Adipocyte (in vitro differentiated cells): Measurements from ENCODE around the gene NUTM2D.
"Not testable (repeated sequence)": the region's sequence is repeated elsewhere in the genome, so short reads cannot be mapped to it uniquely, and the experiment has no call there.

Experiments used
- DNase-seq: peaks from one replicate; pipeline ENCODE4 v3.0.0-alpha.2; 2015; ENCODE audit warnings: low read depth
- H3K27me3 ChIP-seq: replicated peaks from 2 replicates; pipeline ENCODE4 v1.7.0; 2013; ENCODE audit warnings: mild to moderate bottlenecking, low read length, moderate library complexity; ENCODE audit not compliant: control insufficient read depth, insufficient read depth
- H3K36me3 ChIP-seq: 2 replicates; pipeline ENCODE4 v1.7.0; 2013; ENCODE audit warnings: low read length, mild to moderate bottlenecking, moderate library complexity; ENCODE audit not compliant: control insufficient read depth, insufficient read depth, severe bottlenecking
- H3K4me1 ChIP-seq: 2 replicates; pipeline ENCODE4 v1.7.0; 2013; ENCODE audit warnings: mild to moderate bottlenecking, low read length, moderate library complexity; ENCODE audit not compliant: control insufficient read depth, insufficient read depth
- H3K4me3 ChIP-seq: 2 replicates; pipeline ENCODE4 v1.7.0; 2013; ENCODE audit warnings: mild to moderate bottlenecking, low read length, moderate library complexity
- H3K9ac ChIP-seq: 2 replicates; pipeline ENCODE4 v1.7.0; 2013; ENCODE audit warnings: mild to moderate bottlenecking, low read length, moderate library complexity
- H3K9me3 ChIP-seq: 2 replicates; pipeline ENCODE4 v1.7.0; 2013; ENCODE audit warnings: mild to moderate bottlenecking, low read length, moderate library complexity; ENCODE audit not compliant: control insufficient read depth

NUTM2D gene

DNA sequence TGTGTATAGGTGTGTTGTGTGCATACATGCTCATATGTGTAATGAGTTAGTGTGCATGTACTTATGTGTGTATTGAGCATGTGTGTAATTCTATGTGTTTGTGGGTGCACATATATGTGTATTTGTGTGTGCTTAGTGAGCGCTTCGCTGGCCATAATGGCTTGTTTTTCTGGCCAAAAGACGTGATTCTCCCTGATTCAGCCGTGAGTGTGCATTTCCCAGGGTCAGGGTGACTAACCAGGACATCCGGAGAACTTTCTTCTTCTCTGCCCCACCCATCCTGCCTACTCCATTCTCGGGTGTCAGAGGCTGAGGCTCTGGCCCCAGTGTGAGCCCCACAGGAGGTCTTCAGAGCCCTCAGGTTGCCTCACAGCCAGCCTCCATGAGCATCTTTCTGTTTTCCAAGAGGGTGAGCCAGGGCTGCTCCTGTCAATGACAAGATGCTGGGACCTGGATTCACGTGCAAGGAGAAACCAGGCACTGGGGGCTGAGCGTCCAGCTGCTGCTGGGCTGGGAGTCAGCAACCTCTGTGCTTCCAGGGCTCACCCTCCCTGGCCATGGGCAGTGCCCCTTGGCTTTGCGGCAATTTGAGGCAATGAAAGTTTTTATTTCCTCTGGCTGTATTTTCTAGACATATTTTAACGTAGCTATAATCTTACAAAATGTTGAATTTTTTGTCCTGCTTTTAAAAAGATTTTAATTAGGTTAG, 25.8 kb downstream of the NUTM2D start:
- not testable (repeated sequence) for H3K27me3 ChIP-seq, H3K4me3 ChIP-seq, H3K9ac ChIP-seq, H3K4me1 ChIP-seq, H3K9me3 ChIP-seq, H3K36me3 ChIP-seq
- DNase-seq: peak; percentile 1

DNA sequence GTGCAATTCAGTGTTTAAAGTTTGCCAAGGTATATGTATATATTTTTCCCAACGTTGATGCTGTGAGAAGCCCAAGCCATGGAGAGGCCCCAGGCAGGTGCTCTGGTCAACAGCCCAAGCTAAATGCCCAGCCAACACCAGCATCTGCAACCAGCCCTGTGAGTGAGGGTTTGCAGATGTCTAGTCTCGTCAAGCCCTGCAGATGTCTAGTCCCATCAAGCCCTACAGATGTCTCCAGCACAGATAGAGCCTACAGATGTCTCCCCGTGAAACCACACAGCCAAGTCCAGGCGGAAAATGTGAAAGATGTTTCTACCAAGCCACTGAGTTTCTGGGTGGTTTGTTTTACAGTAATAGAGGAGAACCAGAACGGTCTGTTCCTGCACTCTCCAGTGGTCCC, 26.7 kb downstream of the NUTM2D start:
- not testable (repeated sequence) for DNase-seq, H3K4me3 ChIP-seq, H3K27me3 ChIP-seq, H3K9ac ChIP-seq, H3K9me3 ChIP-seq, H3K4me1 ChIP-seq, H3K36me3 ChIP-seq

GRCh38 chr10:87385762-87386360, 28.3 kb downstream of the NUTM2D start:
- H3K4me1 ChIP-seq, H3K36me3 ChIP-seq, DNase-seq, H3K9me3 ChIP-seq, H3K9ac ChIP-seq, H3K27me3 ChIP-seq, H3K4me3 ChIP-seq: not testable (repeated sequence)

GRCh38 chr10:87391360-87391759, 33.8 kb downstream of the NUTM2D start:
- H3K9ac ChIP-seq, H3K27me3 ChIP-seq, H3K36me3 ChIP-seq, H3K4me1 ChIP-seq, H3K4me3 ChIP-seq, DNase-seq, H3K9me3 ChIP-seq: not testable (repeated sequence)

- not testable (repeated sequence) for H3K36me3 ChIP-seq, H3K9me3 ChIP-seq, DNase-seq, H3K4me3 ChIP-seq, H3K27me3 ChIP-seq, H3K9ac ChIP-seq, H3K4me1 ChIP-seq
Observed at GRCh38 chr10:87396206-87396605, 38.7 kb downstream of the NUTM2D start.

- not testable (repeated sequence) for DNase-seq, H3K4me1 ChIP-seq, H3K27me3 ChIP-seq, H3K36me3 ChIP-seq, H3K9me3 ChIP-seq, H3K9ac ChIP-seq, H3K4me3 ChIP-seq
Observed at GRCh38 chr10:87398436-87398835, 40.9 kb downstream of the NUTM2D start.

GRCh38 chr10:87407516-87408467, 50.2 kb downstream of the NUTM2D start:
- H3K9me3 ChIP-seq, H3K4me1 ChIP-seq, H3K9ac ChIP-seq, DNase-seq, H3K36me3 ChIP-seq, H3K27me3 ChIP-seq: not testable (repeated sequence)
- peak overlapping the region; percentile 37 for H3K4me3 ChIP-seq

- not testable (repeated sequence) for H3K9ac ChIP-seq, DNase-seq, H3K9me3 ChIP-seq, H3K4me3 ChIP-seq, H3K36me3 ChIP-seq, H3K27me3 ChIP-seq, H3K4me1 ChIP-seq
Observed at GRCh38 chr10:87413921-87414320, 56.4 kb downstream of the NUTM2D start.
